Gastrocnemius medialis (tissue), 4 donors: ENCODE results near the gene ITPRIP.
A peak's percentile ranks its signal among the peaks of the same experiment; 100 is the strongest.

Source experiments
- CTCF ChIP-seq, 5 experiments: fragments of 450-650 bp in 3 of 5; fragments of 200-600 bp in 2 of 5; sonication (generic) in 2 of 5; IDR thresholded peaks in 4 of 5; conservative IDR thresholded peaks in 1 of 5; 1 replicate in 4 of 5; 2 replicates in 1 of 5; pipeline ENCODE4 v1.5.1; 2016 to 2019; ENCODE audit warnings: antibody characterized with exemption in 5 of 5, mild to moderate bottlenecking in 3 of 5, moderate library complexity in 3 of 5
- POLR2A ChIP-seq, 2 donors: fragments of 450-650 bp; IDR thresholded peaks; one replicate each; pipeline ENCODE4 v1.6.1; 2017; ENCODE audit warnings: antibody characterized with exemption in 2 of 2, mild to moderate bottlenecking in 2 of 2, moderate library complexity in 2 of 2

GRCh38 chr10:104328896-104329710 lies 9.2 kb downstream of the ITPRIP start:
- TF ChIP-seq CTCF (IDR thresholded peaks at IDR 0.05 in 4 of 5, conservative IDR thresholded peaks at IDR 0.05 in 1 of 5) (no peak), POLR2A (IDR thresholded peaks at IDR 0.05) (peak; percentile 27 to 42)
